ENCODE data around the gene GRK5.

GRK5 gene

GRCh38 chr10:119488675-119489074 is 281.3 kb downstream of the GRK5 start:
- TF ChIP-seq CTCF (conservative IDR thresholded peaks at IDR 0.05; ENCODE audit: low read length) (no peak), EZH2phosphoT487 (IDR thresholded peaks at IDR 0.05; ENCODE audit: borderline replicate concordance) (no peak)
- Histone ChIP-seq H3K9me3 (ENCODE audit: insufficient read depth, low read depth, low read length) (no peaks in the 10 kb centered on the region), H3K4me2 (ENCODE audit: low read depth, low read length, poor library complexity, severe bottlenecking) (no peak overlapping the region), H3K9me2 (replicated peaks; ENCODE audit: low read depth, low read length) (no peaks in the 10 kb centered on the region), H3K27me3 (ENCODE audit: insufficient read depth, low read length, poor library complexity, severe bottlenecking) (no peaks in the 10 kb centered on the region), H2AFZ (ENCODE audit: low read length) (no peak overlapping the region), H3K4me3 (ENCODE audit: low read length, poor library complexity, severe bottlenecking) (no peak overlapping the region), H3F3A (ENCODE audit: low read depth) (no peaks in the 10 kb centered on the region), H3K9ac (ENCODE audit: low read depth, low read length, poor library complexity, severe bottlenecking) (peak overlapping the region; percentile 60), H4K20me1 (ENCODE audit: insufficient read depth, low read length, poor library complexity, severe bottlenecking) (no peaks in the 10 kb centered on the region), H3K4me1 (ENCODE audit: insufficient read depth, low read length, poor library complexity, severe bottlenecking) (peaks cover 33% of the 10 kb centered on the region), H3K79me2 (ENCODE audit: insufficient read depth, low read length) (no peaks in the 10 kb centered on the region), H3K36me3 (ENCODE audit: insufficient read depth, low read length) (no peaks in the 10 kb centered on the region)

- Histone ChIP-seq H3K36me3 (ENCODE audit: insufficient read depth, low read length) (no peaks in the 10 kb centered on the region), H3K4me3 (ENCODE audit: low read length, poor library complexity, severe bottlenecking) (peak overlapping the region; percentile 72), H3K79me2 (ENCODE audit: insufficient read depth, low read length) (no peaks in the 10 kb centered on the region), H3K4me1 (ENCODE audit: insufficient read depth, low read length, poor library complexity, severe bottlenecking) (peaks cover 45% of the 10 kb centered on the region), H3K27me3 (ENCODE audit: insufficient read depth, low read length, poor library complexity, severe bottlenecking) (no peaks in the 10 kb centered on the region), H4K20me1 (ENCODE audit: insufficient read depth, low read length, poor library complexity, severe bottlenecking) (no peaks in the 10 kb centered on the region), H3K4me2 (ENCODE audit: low read depth, low read length, poor library complexity, severe bottlenecking) (peak overlapping the region; percentile 77), H3K9ac (ENCODE audit: low read depth, low read length, poor library complexity, severe bottlenecking) (peak overlapping the region; percentile 60), H3K9me3 (ENCODE audit: insufficient read depth, low read depth, low read length) (no peaks in the 10 kb centered on the region), H2AFZ (ENCODE audit: low read length) (peak overlapping the region; percentile 84; the same call in 1 of the 2 replicates), H3F3A (ENCODE audit: low read depth) (no peaks in the 10 kb centered on the region), H3K9me2 (replicated peaks; ENCODE audit: low read depth, low read length) (no peaks in the 10 kb centered on the region)
- TF ChIP-seq EZH2phosphoT487 (IDR thresholded peaks at IDR 0.05; ENCODE audit: borderline replicate concordance) (no peak), CTCF (conservative IDR thresholded peaks at IDR 0.05; ENCODE audit: low read length) (peak; percentile 5; the same call in 1 of the 2 replicates)
Measured at GRCh38 chr10:119489991-119490326, 282.6 kb downstream of the GRK5 start.

- no peak for TF ChIP-seq CTCF (conservative IDR thresholded peaks at IDR 0.05; ENCODE audit: low read length)
- no peak for TF ChIP-seq EZH2phosphoT487 (IDR thresholded peaks at IDR 0.05; ENCODE audit: borderline replicate concordance)
- Histone ChIP-seq H3K9ac (ENCODE audit: low read depth, low read length, poor library complexity, severe bottlenecking) (peak overlapping the region; percentile 21), H3K4me2 (ENCODE audit: low read depth, low read length, poor library complexity, severe bottlenecking) (peak overlapping the region; percentile 54), H3K36me3 (ENCODE audit: insufficient read depth, low read length) (no peaks in the 10 kb centered on the region), H3K4me1 (ENCODE audit: insufficient read depth, low read length, poor library complexity, severe bottlenecking) (peaks cover 47% of the 10 kb centered on the region), H3K4me3 (ENCODE audit: low read length, poor library complexity, severe bottlenecking) (peak overlapping the region; percentile 30), H3K79me2 (ENCODE audit: insufficient read depth, low read length) (no peaks in the 10 kb centered on the region), H3K9me2 (replicated peaks; ENCODE audit: low read depth, low read length) (no peaks in the 10 kb centered on the region), H3F3A (ENCODE audit: low read depth) (no peaks in the 10 kb centered on the region), H3K9me3 (ENCODE audit: insufficient read depth, low read depth, low read length) (no peaks in the 10 kb centered on the region), H2AFZ (ENCODE audit: low read length) (no peak overlapping the region), H4K20me1 (ENCODE audit: insufficient read depth, low read length, poor library complexity, severe bottlenecking) (no peaks in the 10 kb centered on the region), H3K27me3 (ENCODE audit: insufficient read depth, low read length, poor library complexity, severe bottlenecking) (no peaks in the 10 kb centered on the region)
Measured at GRCh38 chr10:119491966-119492757, 284.8 kb downstream of the GRK5 start.

Data from Loucy (cell line).